ENCODE measurements around the gene ATP8A2.

Gene ATP8A2

GRCh38 chr13:25709088-25709487, 337.3 kb downstream of the ATP8A2 start:
- no peaks in the 10 kb centered on the region for H3K9me3 Mint-ChIP-seq
- no peak overlapping the region for H3K4me3 Mint-ChIP-seq
- no peak overlapping the region for H3K27ac Mint-ChIP-seq
- no peak for DNase-seq (ENCODE audit: low spot score in 2 of 2)
- H3K36me3 Mint-ChIP-seq = no peaks in the 10 kb centered on the region
- no peaks in the 10 kb centered on the region for H3K4me1 Mint-ChIP-seq
- no peak for ATAC-seq

GRCh38 chr13:25715760-25716159, 344.0 kb downstream of the ATP8A2 start:
- Mint-ChIP-seq H3K27ac (no peak overlapping the region), H3K36me3 (no peaks in the 10 kb centered on the region), H3K9me3 (peaks cover 4% of the 10 kb centered on the region), H3K4me1 (no peaks in the 10 kb centered on the region), H3K4me3 (no peak overlapping the region)
- DNase-seq (ENCODE audit: low spot score in 2 of 2) (no peak), ATAC-seq (no peak)

- peaks cover 4% of the 10 kb centered on the region for H3K9me3 Mint-ChIP-seq
- DNase-seq (ENCODE audit: low spot score in 2 of 2) (no peak), ATAC-seq (no peak)
- H3K27ac Mint-ChIP-seq = no peak overlapping the region
- H3K4me3 Mint-ChIP-seq = no peak overlapping the region
- H3K36me3 Mint-ChIP-seq = no peaks in the 10 kb centered on the region
- no peaks in the 10 kb centered on the region for H3K4me1 Mint-ChIP-seq
Observed at GRCh38 chr13:25717666-25718197, 346.0 kb downstream of the ATP8A2 start.

GRCh38 chr13:25719666-25720065, 347.9 kb downstream of the ATP8A2 start:
- ATAC-seq (no peak), DNase-seq (ENCODE audit: low spot score in 2 of 2) (no peak)
- no peak overlapping the region for H3K27ac Mint-ChIP-seq
- no peaks in the 10 kb centered on the region for H3K36me3 Mint-ChIP-seq
- no peak overlapping the region for H3K4me3 Mint-ChIP-seq
- H3K4me1 Mint-ChIP-seq = no peaks in the 10 kb centered on the region
- H3K9me3 Mint-ChIP-seq = peaks cover 4% of the 10 kb centered on the region

- H3K27ac Mint-ChIP-seq = no peak overlapping the region
- no peak for ATAC-seq
- H3K36me3 Mint-ChIP-seq = no peaks in the 10 kb centered on the region
- H3K4me1 Mint-ChIP-seq = no peaks in the 10 kb centered on the region
- no peaks in the 10 kb centered on the region for H3K9me3 Mint-ChIP-seq
- H3K4me3 Mint-ChIP-seq = no peak overlapping the region
- DNase-seq (ENCODE audit: low spot score in 2 of 2) = no peak
Observed at GRCh38 chr13:25722893-25723292, 351.1 kb downstream of the ATP8A2 start.

GRCh38 chr13:25725104-25725503, 353.3 kb downstream of the ATP8A2 start:
- no peaks in the 10 kb centered on the region for H3K9me3 Mint-ChIP-seq

GRCh38 chr13:25727250-25727649, 355.5 kb downstream of the ATP8A2 start:
- Mint-ChIP-seq H3K36me3 (no peaks in the 10 kb centered on the region), H3K4me3 (no peak overlapping the region), H3K27ac (no peak overlapping the region), H3K9me3 (no peaks in the 10 kb centered on the region), H3K4me1 (no peaks in the 10 kb centered on the region)
- ATAC-seq (no peak), DNase-seq (ENCODE audit: low spot score in 2 of 2) (no peak)

More at GRCh38 chr13:25725104-25725503, 353.3 kb downstream of the ATP8A2 start:
- Mint-ChIP-seq H3K27ac (no peak overlapping the region), H3K4me3 (no peak overlapping the region), H3K4me1 (no peaks in the 10 kb centered on the region), H3K36me3 (no peaks in the 10 kb centered on the region)
- DNase-seq (ENCODE audit: low spot score in 2 of 2) = no peak
- ATAC-seq = no peak

- H3K4me1 Mint-ChIP-seq = no peaks in the 10 kb centered on the region
Observed at GRCh38 chr13:25727810-25728209, 356.0 kb downstream of the ATP8A2 start.

GRCh38 chr13:25729201-25729600, 357.4 kb downstream of the ATP8A2 start:
- no peak overlapping the region for H3K4me3 Mint-ChIP-seq
- ATAC-seq (no peak), DNase-seq (ENCODE audit: low spot score in 2 of 2) (no peak)
- no peaks in the 10 kb centered on the region for H3K36me3 Mint-ChIP-seq
- no peaks in the 10 kb centered on the region for H3K4me1 Mint-ChIP-seq
- H3K9me3 Mint-ChIP-seq = no peaks in the 10 kb centered on the region
- no peak overlapping the region for H3K27ac Mint-ChIP-seq

More at GRCh38 chr13:25727810-25728209, 356.0 kb downstream of the ATP8A2 start:
- no peak for ATAC-seq
- Mint-ChIP-seq H3K36me3 (no peaks in the 10 kb centered on the region), H3K4me3 (no peak overlapping the region), H3K9me3 (no peaks in the 10 kb centered on the region), H3K27ac (no peak overlapping the region)
- DNase-seq (ENCODE audit: low spot score in 2 of 2) = no peak

GRCh38 chr13:25731037-25731436, 359.3 kb downstream of the ATP8A2 start:
- no peak overlapping the region for H3K4me3 Mint-ChIP-seq
- no peaks in the 10 kb centered on the region for H3K9me3 Mint-ChIP-seq
- no peak overlapping the region for H3K27ac Mint-ChIP-seq
- no peaks in the 10 kb centered on the region for H3K36me3 Mint-ChIP-seq
- no peak for DNase-seq (ENCODE audit: low spot score in 2 of 2)
- ATAC-seq = no peak
- H3K4me1 Mint-ChIP-seq = no peaks in the 10 kb centered on the region

- H3K4me1 Mint-ChIP-seq = no peaks in the 10 kb centered on the region
- no peak for ATAC-seq
- H3K27ac Mint-ChIP-seq = no peak overlapping the region
Observed at GRCh38 chr13:25731536-25731935, 359.8 kb downstream of the ATP8A2 start.

GRCh38 chr13:25732111-25732865, 360.5 kb downstream of the ATP8A2 start:
- H3K27ac Mint-ChIP-seq = no peak overlapping the region
- no peak for DNase-seq (ENCODE audit: low spot score in 2 of 2)
- no peaks in the 10 kb centered on the region for H3K9me3 Mint-ChIP-seq
- ATAC-seq = no peak
- no peaks in the 10 kb centered on the region for H3K36me3 Mint-ChIP-seq
- H3K4me3 Mint-ChIP-seq = no peak overlapping the region
- no peaks in the 10 kb centered on the region for H3K4me1 Mint-ChIP-seq

More at GRCh38 chr13:25731536-25731935, 359.8 kb downstream of the ATP8A2 start:
- no peaks in the 10 kb centered on the region for H3K36me3 Mint-ChIP-seq
- no peak for DNase-seq (ENCODE audit: low spot score in 2 of 2)
- H3K4me3 Mint-ChIP-seq = no peak overlapping the region
- H3K9me3 Mint-ChIP-seq = no peaks in the 10 kb centered on the region

GRCh38 chr13:25733001-25733491, 361.3 kb downstream of the ATP8A2 start:
- Mint-ChIP-seq H3K4me3 (no peak overlapping the region), H3K36me3 (no peaks in the 10 kb centered on the region), H3K4me1 (peaks cover 2% of the 10 kb centered on the region), H3K9me3 (no peaks in the 10 kb centered on the region), H3K27ac (no peak overlapping the region)
- no peak for DNase-seq (ENCODE audit: low spot score in 2 of 2)
- no peak for ATAC-seq

- H3K4me1 Mint-ChIP-seq = peaks cover 11% of the 10 kb centered on the region
- H3K36me3 Mint-ChIP-seq = no peaks in the 10 kb centered on the region
- ATAC-seq (no peak), DNase-seq (ENCODE audit: low spot score in 2 of 2) (no peak)
- no peak overlapping the region for H3K27ac Mint-ChIP-seq
- H3K4me3 Mint-ChIP-seq = no peak overlapping the region
- H3K9me3 Mint-ChIP-seq = no peaks in the 10 kb centered on the region
Observed at GRCh38 chr13:25733696-25734435, 362.1 kb downstream of the ATP8A2 start.

GRCh38 chr13:25738342-25739196, 366.8 kb downstream of the ATP8A2 start:
- H3K36me3 Mint-ChIP-seq = no peaks in the 10 kb centered on the region
- no peak for DNase-seq (ENCODE audit: low spot score in 2 of 2)
- no peak overlapping the region for H3K27ac Mint-ChIP-seq
- ATAC-seq = no peak
- H3K9me3 Mint-ChIP-seq = no peaks in the 10 kb centered on the region
- peaks cover 13% of the 10 kb centered on the region for H3K4me1 Mint-ChIP-seq
- H3K4me3 Mint-ChIP-seq = no peak overlapping the region

All from stimulated activated effector memory CD8-positive, alpha-beta T cell treated with anti-CD3 and anti-CD28 coated beads, Interleukin-12 subunit alpha, Interleukin-12 subunit beta, amount 100 ng/mL, for 72 hours (primary cell).